Measurements from ENCODE around the gene USO1. TPM values are rescaled to one million over a fixed set of nuclear protein-coding genes. Genes with fewer than 3 reads are reported as not detected.

Gene USO1
- total RNA-seq, 1 donor from 2014 or later = 41.2 TPM

GRCh38 chr4:75849461-75849860 lies 125.1 kb downstream of the USO1 start:
- no peak for DNase-seq (ENCODE audit: low read depth, low spot score)
- TF ChIP-seq CTCF (conservative IDR thresholded peaks at IDR 0.05) = no peak
- no peaks in the 10 kb centered on the region for H3K27me3 Mint-ChIP-seq (ENCODE audit: low read depth)
- peaks cover 9% of the 10 kb centered on the region for H3K4me1 Mint-ChIP-seq
- no peaks in the 10 kb centered on the region for H3K9me3 Mint-ChIP-seq
- H3K27ac Mint-ChIP-seq (ENCODE audit: unreplicated experiment) = no peak overlapping the region
- no peaks in the 10 kb centered on the region for H3K36me3 Mint-ChIP-seq (ENCODE audit: low read depth)
- no peak overlapping the region for H3K4me3 Mint-ChIP-seq

- Mint-ChIP-seq H3K27me3 (ENCODE audit: low read depth) (no peaks in the 10 kb centered on the region), H3K4me1 (no peaks in the 10 kb centered on the region), H3K27ac (ENCODE audit: unreplicated experiment) (no peak overlapping the region), H3K36me3 (ENCODE audit: low read depth) (no peaks in the 10 kb centered on the region), H3K9me3 (no peaks in the 10 kb centered on the region), H3K4me3 (no peak overlapping the region)
- no peak for DNase-seq (ENCODE audit: low read depth, low spot score)
- TF ChIP-seq CTCF (conservative IDR thresholded peaks at IDR 0.05) = no peak
Measured at GRCh38 chr4:75858721-75859120, 134.3 kb downstream of the USO1 start.

- H3K27me3 Mint-ChIP-seq (ENCODE audit: low read depth) = no peaks in the 10 kb centered on the region
- H3K4me1 Mint-ChIP-seq = no peaks in the 10 kb centered on the region
Measured at GRCh38 chr4:75860606-75861005, 136.2 kb downstream of the USO1 start.

More at GRCh38 chr4:75860606-75861005, 136.2 kb downstream of the USO1 start:
- no peaks in the 10 kb centered on the region for H3K9me3 Mint-ChIP-seq
- no peak for TF ChIP-seq CTCF (conservative IDR thresholded peaks at IDR 0.05)
- H3K36me3 Mint-ChIP-seq (ENCODE audit: low read depth) = no peaks in the 10 kb centered on the region
- H3K4me3 Mint-ChIP-seq = no peak overlapping the region
- H3K27ac Mint-ChIP-seq (ENCODE audit: unreplicated experiment) = no peak overlapping the region
- DNase-seq (ENCODE audit: low read depth, low spot score) = no peak

Other genes with a start within 250 kb of the USO1 start
- 26.8 and 32.6 TPM in 2 replicates for gene RCHY1, start 210.2 kb upstream of the USO1 start, total RNA-seq
- gene THAP6, start 210.1 kb upstream of the USO1 start, total RNA-seq = 19.9 and 21.9 TPM in 2 replicates
- gene ODAPH, start 168.5 kb upstream of the USO1 start, total RNA-seq = not detected in 2 replicates
- gene CDKL2, start 94.0 kb upstream of the USO1 start, total RNA-seq = 1.1 and 1.8 TPM in 2 replicates
- 204 TPM in 2 replicates for gene G3BP2, start 51.2 kb upstream of the USO1 start, total RNA-seq
- 0.09 TPM in 1 of 2 replicates, not detected in the other for gene PPEF2, start 177.9 kb downstream of the USO1 start, total RNA-seq
- 3.3 and 3.5 TPM in 2 replicates for gene NAAA, start 216.4 kb downstream of the USO1 start, total RNA-seq

Data from neural crest cell (in vitro differentiated cells).